Peyer's patch (tissue), 4 donors: ENCODE data around the gene CHST8.

ENCODE experiments used
- CTCF ChIP-seq, 6 experiments: fragments of 450-650 bp in 4 of 6; fragments of 200-600 bp in 2 of 6; sonication (generic) in 1 of 6; IDR thresholded peaks; one replicate each; pipeline ENCODE4 v1.5.1; 2017 to 2019; ENCODE audit warnings: antibody characterized with exemption in 6 of 6, mild to moderate bottlenecking in 3 of 6, moderate library complexity in 1 of 6
- POLR2A ChIP-seq, 2 donors: fragments of 450-650 bp; IDR thresholded peaks; one replicate each; pipeline ENCODE4 v1.5.1; 2017; ENCODE audit warnings: antibody characterized with exemption in 2 of 2, mild to moderate bottlenecking in 2 of 2, moderate library complexity in 2 of 2

GRCh38 chr19:33624586-33624985, 2.8 kb downstream of the CHST8 start:
- TF ChIP-seq CTCF (IDR thresholded peaks at IDR 0.05), result no peak
- TF ChIP-seq POLR2A (IDR thresholded peaks at IDR 0.05), result no peak
